Urinary bladder (tissue), 4 donors: ENCODE measurements around the gene ATP6AP1. TPM values are rescaled to one million over a fixed set of nuclear protein-coding genes. Genes with fewer than 3 reads are reported as not detected.

ENCODE experiments used
- DNase-seq: peaks from one replicate; pipeline ENCODE4 v3.0.0-alpha.2; 2015; ENCODE audit errors: extremely low spot score
- H3K27ac ChIP-seq: one replicate; pipeline ENCODE4 v1.5.1; 2013; ENCODE audit warnings: low read depth, mild to moderate bottlenecking, moderate library complexity
- H3K36me3 ChIP-seq: one replicate; pipeline ENCODE4 v1.6.1; 2013; ENCODE audit warnings: mild to moderate bottlenecking, moderate library complexity; ENCODE audit not compliant: insufficient read depth
- H3K4me1 ChIP-seq: one replicate; pipeline ENCODE4 v1.6.1; 2013; ENCODE audit warnings: mild to moderate bottlenecking, moderate library complexity; ENCODE audit not compliant: insufficient read depth
- H3K4me3 ChIP-seq: one replicate; pipeline ENCODE4 v1.5.1; 2013; ENCODE audit warnings: low read depth, low read length
- WGBS: extraction: QIAGEN DNeasy Blood & Tissue Kit; methylation state at CpG from one replicate; pipeline ENCODE4 v1.1.7; 2013; 5-methylcytosine and 5-hydroxymethylcytosine counted together
- polyA plus RNA-seq: library from polyadenylated mRNA; stranded (reverse); fragments of 200-250 nt; gene quantifications from one replicate; pipeline ENCODE4 v1.2.3, GENCODE V29; 2013
- total RNA-seq: library from RNA; depleted of rRNA; stranded (reverse); fragments of >200 nt; gene quantifications from one replicate; pipeline ENCODE4 v1.2.3, GENCODE V29; 2014
- donor health status: healthy with polysubstance abuse.
- donor health status: healthy.

ATP6AP1 gene
- total and polyA plus RNA-seq, 2 donors, result 25.5 to 91.8 TPM

GRCh38 chrX:154440623-154441357, 12.3 kb downstream of the ATP6AP1 start:
- H3K36me3 ChIP-seq, result no peaks in the 10 kb centered on the region
- 79% methylated on average over 17 of the region's 17 CpGs for WGBS
- H3K4me1 ChIP-seq, result no peaks in the 10 kb centered on the region
- no peak for DNase-seq
- no peak overlapping the region for H3K4me3 ChIP-seq
- no peak overlapping the region for H3K27ac ChIP-seq

- no peak for DNase-seq
- Histone ChIP-seq H3K36me3 (no peaks in the 10 kb centered on the region), H3K27ac (no peak overlapping the region), H3K4me3 (no peak overlapping the region), H3K4me1 (no peaks in the 10 kb centered on the region)
- 82% methylated on average over 11 of the region's 11 CpGs for WGBS
These were observed 13.1 kb downstream of the ATP6AP1 start for GRCh38 chrX:154441564-154441963.

- Histone ChIP-seq H3K4me1 (no peaks in the 10 kb centered on the region), H3K36me3 (no peaks in the 10 kb centered on the region), H3K27ac (no peak overlapping the region), H3K4me3 (no peak overlapping the region)
- DNase-seq, result no peak
- WGBS, result 80% methylated on average over 21 of the region's 21 CpGs
These were observed 13.7 kb downstream of the ATP6AP1 start for GRCh38 chrX:154441984-154442707.

- 12% methylated on average over 10 of the region's 10 CpGs for WGBS
- DNase-seq, result no peak
- H3K4me1 ChIP-seq, result no peaks in the 10 kb centered on the region
- no peaks in the 10 kb centered on the region for H3K36me3 ChIP-seq
- H3K27ac ChIP-seq, result peak overlapping the region; percentile 80
- peak overlapping the region; percentile 61 for H3K4me3 ChIP-seq
These were observed 15.0 kb downstream of the ATP6AP1 start for GRCh38 chrX:154443479-154443910.

GRCh38 chrX:154443992-154444754, 15.7 kb downstream of the ATP6AP1 start, which contains the start of gene FAM50A:
Gene FAM50A, plus strand, starts transcription at chrX:154444141. Its CDS starts 95 bp downstream, at chrX:154444236.
- DNase-seq, result no peak
- Histone ChIP-seq H3K4me3 (peak within 1 kb of the TSS; percentile 61), H3K36me3 (no peaks in the 10 kb centered on the region), H3K4me1 (no peaks in the 10 kb centered on the region), H3K27ac (peak within 1 kb of the TSS; percentile 85)
- WGBS, result under 1% methylated on average over 94 of the region's 94 CpGs

GRCh38 chrX:154444755-154445246, 16.3 kb downstream of the ATP6AP1 start:
- WGBS, result 53% methylated on average over 13 of the region's 13 CpGs
- Histone ChIP-seq H3K36me3 (peaks cover 3% of the 10 kb centered on the region), H3K27ac (peak overlapping the region; percentile 53)

GRCh38 chrX:154445776-154446175, 17.3 kb downstream of the ATP6AP1 start:
- WGBS, result 97% methylated on average over 16 of the region's 16 CpGs
- peaks cover 6% of the 10 kb centered on the region for H3K36me3 ChIP-seq

More at GRCh38 chrX:154444755-154445246, 16.3 kb downstream of the ATP6AP1 start:
- DNase-seq, result no peak
- Histone ChIP-seq H3K4me1 (no peaks in the 10 kb centered on the region), H3K4me3 (peak overlapping the region; percentile 61)

GRCh38 chrX:154446430-154446829, 18.0 kb downstream of the ATP6AP1 start:
- WGBS, result 90% methylated on average over 12 of the region's 12 CpGs
- Histone ChIP-seq H3K4me3 (no peak overlapping the region), H3K4me1 (no peaks in the 10 kb centered on the region), H3K36me3 (peaks cover 9% of the 10 kb centered on the region), H3K27ac (no peak overlapping the region)
- no peak for DNase-seq

More at GRCh38 chrX:154445776-154446175, 17.3 kb downstream of the ATP6AP1 start:
- no peak overlapping the region for H3K4me3 ChIP-seq
- no peaks in the 10 kb centered on the region for H3K4me1 ChIP-seq
- no peak for DNase-seq
- H3K27ac ChIP-seq, result no peak overlapping the region

GRCh38 chrX:154448484-154448883, 20.0 kb downstream of the ATP6AP1 start:
- Histone ChIP-seq H3K4me3 (no peak overlapping the region), H3K27ac (no peak overlapping the region), H3K4me1 (no peaks in the 10 kb centered on the region), H3K36me3 (peaks cover 9% of the 10 kb centered on the region)
- WGBS, result 96% methylated on average over 14 of the region's 14 CpGs
- no peak for DNase-seq

GRCh38 chrX:154449618-154450017, 21.1 kb downstream of the ATP6AP1 start:
- peaks cover 9% of the 10 kb centered on the region for H3K36me3 ChIP-seq
- H3K4me1 ChIP-seq, result no peaks in the 10 kb centered on the region
- no peak overlapping the region for H3K27ac ChIP-seq
- 94% methylated on average over 18 of the region's 18 CpGs for WGBS
- DNase-seq, result no peak
- H3K4me3 ChIP-seq, result no peak overlapping the region

GRCh38 chrX:154450312-154450711, 21.8 kb downstream of the ATP6AP1 start:
- 90% methylated on average over 17 of the region's 17 CpGs for WGBS
- H3K4me3 ChIP-seq, result no peak overlapping the region
- H3K4me1 ChIP-seq, result no peaks in the 10 kb centered on the region
- peaks cover 9% of the 10 kb centered on the region for H3K36me3 ChIP-seq
- no peak for DNase-seq
- no peak overlapping the region for H3K27ac ChIP-seq

- Histone ChIP-seq H3K4me1 (no peaks in the 10 kb centered on the region), H3K36me3 (peaks cover 9% of the 10 kb centered on the region), H3K27ac (no peak overlapping the region), H3K4me3 (no peak overlapping the region)
- no peak for DNase-seq
- 86% methylated on average over 9 of the region's 9 CpGs for WGBS
These were observed 24.3 kb downstream of the ATP6AP1 start for GRCh38 chrX:154452823-154453222.

- H3K27ac ChIP-seq, result peak overlapping the region; percentile 67
- WGBS, result 5% methylated on average over 61 of the region's 65 CpGs
- H3K4me1 ChIP-seq, result no peaks in the 10 kb centered on the region
- H3K36me3 ChIP-seq, result no peaks in the 10 kb centered on the region
- DNase-seq, result no peak
- peak overlapping the region; percentile 77 for H3K4me3 ChIP-seq
These were observed 29.1 kb downstream of the ATP6AP1 start for GRCh38 chrX:154457491-154458115.
